GM21515 (cell line): ENCODE results near the gene SRL.

ENCODE experiments used
- ATAC-seq: cut with Tn5 transposase; IDR thresholded peaks from one replicate; pipeline ENCODE4 v1.9.1; 2021; ENCODE audit not compliant: unreplicated experiment

The SRL gene

DNA sequence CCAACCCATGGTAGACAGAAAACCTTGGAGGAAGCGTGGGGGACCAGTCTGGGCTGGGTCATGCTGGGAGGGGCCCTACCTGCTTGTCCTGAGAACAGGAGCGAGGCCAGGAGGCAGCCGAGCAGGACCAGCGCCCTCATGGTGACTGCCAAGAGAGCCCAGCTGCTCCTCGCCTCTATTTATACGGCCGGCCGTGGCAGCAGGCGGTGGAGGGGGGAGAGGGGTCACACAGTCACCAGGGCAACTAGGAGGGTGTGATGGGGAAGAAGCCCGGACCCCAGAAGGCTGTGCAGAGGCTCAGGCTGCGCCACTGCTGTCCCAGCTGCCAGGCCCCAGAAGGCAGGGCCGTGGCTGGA, at the start of gene SRL:
SRL (minus strand) TSS at position 153 of the 356 bp plus-strand sequence; CDS start at position 140, 13 bp downstream.
- ATAC-seq = no peak

DNA sequence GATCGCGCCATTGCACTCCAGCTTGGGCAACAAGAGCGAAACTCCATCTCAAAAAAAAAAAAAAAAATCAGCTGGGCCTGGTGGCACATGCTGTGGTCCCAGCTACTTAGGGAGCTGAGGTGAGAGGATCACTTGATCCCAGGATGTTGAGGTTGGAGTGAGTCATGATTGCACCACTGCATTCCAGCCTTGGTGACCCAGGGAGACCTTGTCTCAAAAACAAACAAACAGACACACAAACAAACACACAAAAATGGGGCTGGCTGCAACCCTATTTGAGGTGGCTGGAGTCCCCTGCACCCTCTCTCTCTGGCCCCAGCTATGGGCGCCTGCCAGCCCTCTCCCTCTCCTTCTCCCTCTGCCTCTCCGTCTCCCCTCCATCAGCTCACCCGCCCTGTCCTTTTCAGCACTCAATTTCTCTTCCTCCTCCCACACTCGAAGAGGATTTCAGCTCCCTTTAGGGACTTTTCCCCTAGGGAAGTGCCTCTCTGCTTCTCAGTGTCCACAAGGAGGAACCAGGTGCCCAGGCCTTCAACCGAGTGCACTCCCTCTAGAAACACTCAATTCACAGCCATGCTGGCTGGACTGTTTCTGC, 48.5 kb upstream of the SRL start:
- no peak for ATAC-seq

DNA sequence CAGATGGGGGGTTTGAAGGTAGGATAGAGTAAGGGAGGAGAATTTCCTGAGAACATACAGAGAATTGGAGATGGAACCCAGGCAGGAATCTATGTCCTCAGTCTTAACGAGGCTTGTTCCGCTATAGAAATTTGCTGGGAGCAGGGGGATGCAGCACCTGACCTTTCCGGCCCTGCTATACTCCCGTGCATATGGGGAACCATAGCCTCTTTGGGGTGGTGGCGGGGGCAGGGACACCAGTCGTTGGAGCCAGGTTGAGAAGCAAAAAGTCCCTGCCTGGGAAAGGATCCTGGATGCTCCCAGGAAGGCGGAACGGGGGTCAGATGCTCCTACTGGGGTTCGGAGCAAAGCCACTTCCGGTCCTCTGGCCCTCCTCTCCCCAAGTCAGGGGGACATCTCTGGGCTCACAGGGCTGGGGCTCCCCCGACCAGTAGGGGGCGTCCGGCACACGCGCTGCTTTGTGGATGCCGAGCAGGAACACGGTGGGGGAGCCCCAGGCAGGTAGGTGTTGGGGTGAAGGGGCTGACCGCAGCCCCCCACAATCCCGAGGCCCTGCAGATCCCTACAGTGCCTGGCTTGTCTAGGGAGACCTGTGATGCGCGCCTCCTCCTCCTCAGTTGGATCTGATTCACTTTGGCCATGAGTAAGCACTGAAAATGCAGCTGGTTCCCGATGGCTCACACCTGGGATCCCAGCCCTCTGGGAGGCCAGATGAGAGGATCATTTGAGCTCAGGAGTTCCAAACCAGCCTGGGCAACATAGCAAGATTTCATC, 46.5 kb upstream of the SRL start:
- ATAC-seq = peak; percentile 78

DNA sequence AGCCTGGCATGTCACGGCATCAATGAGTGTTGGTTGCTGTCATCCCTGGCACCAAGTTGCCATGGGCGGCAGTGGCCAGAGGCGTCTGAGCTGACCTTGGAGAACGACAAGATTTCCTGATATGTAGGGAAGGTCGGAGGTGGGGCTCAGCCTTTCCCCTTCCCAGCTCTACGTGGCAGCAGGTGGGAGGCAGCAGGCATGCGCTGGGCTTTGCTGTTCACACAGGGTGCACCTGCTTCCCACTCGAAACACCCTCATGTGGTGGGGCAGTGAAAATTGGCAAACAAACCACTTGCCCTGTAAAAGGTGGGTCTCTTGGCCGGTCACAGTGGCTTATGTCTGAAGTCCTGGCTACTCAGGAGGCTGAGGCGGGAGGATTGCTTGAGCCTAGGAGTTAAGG, 43.3 kb upstream of the SRL start:
- ATAC-seq = no peak

DNA sequence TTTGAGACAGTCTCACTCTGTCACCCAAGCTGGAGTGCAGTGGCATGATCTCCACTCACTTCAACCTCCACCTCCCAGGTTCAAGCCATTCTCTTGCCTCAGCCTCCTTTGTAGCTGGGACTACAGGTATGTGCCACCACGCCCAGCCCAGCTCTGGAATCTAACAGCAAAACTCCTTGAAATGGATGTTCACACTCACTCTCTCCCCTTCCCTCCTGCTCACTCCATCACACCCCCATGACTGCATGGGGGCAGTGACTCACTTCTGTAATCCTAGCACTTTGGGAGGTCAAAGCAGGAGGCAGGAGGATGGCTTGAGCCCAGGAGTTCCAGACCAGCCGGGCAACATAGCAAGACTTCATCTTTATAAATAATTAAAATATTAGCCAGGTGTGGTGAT, 42.1 kb upstream of the SRL start:
- no peak for ATAC-seq

DNA sequence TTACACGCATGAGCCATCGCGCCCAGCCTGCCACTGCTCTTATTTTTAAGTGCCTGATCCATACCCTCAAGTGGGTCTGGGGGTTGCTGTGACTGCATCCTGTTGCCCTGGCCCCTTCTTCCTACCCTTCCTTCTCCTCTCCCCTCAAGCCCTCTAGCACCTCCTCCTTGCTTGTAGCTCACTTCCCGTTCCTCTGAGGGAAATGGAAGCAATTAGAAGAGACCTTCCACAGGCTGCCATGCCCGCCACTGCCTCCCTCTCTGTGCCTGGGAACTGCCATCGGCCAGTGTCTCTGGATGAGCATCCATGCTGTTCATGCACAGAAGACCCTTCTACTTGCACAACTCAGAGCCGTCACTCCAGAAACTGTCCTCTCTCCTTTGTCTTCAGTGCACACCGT, 41.6 kb upstream of the SRL start:
- ATAC-seq = no peak

DNA sequence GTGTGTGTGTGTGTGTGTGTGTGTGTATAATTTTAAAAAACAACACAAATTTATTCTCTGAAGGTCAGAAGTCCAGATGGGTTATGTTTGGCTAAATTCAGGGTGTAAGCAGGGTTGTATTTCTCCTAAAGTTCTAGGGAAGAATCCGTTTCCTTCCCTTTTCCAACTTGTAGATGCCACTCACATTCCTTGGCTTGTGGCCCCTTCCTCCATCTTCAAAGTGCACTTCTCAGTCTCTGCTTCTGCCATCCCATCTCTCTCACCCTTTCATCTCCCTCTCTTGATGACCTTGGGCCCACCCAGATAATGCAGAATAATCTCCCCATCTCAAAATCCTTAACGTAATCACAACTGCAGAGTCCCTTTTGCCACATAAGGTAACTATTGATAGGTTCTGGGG, 38.7 kb upstream of the SRL start:
- ATAC-seq = no peak

DNA sequence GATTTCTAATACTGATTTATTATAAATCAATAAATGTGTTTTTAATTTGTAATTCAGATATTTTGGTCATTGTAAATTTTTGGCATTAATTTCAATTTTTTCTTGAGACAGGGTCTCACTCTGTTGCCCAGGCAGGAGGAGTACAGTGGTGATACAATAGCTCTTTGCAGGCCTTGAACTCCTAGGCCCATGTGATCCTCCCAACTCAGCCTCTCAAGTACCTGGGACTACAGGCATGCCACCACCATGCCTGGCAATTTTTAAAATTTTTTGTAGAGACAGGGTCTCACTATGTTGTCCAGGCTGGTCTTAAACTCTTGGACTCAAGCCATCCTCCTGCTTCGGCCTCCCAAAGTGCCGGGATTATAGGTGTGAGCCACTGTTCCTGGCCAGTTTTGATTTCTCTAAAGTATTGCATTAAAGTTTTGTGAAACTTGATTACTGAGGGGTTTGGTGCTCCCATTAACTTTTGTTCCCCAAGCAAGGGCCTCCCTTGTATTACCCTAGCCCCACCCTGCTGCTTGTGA, 36.2 kb upstream of the SRL start:
- ATAC-seq = no peak

DNA sequence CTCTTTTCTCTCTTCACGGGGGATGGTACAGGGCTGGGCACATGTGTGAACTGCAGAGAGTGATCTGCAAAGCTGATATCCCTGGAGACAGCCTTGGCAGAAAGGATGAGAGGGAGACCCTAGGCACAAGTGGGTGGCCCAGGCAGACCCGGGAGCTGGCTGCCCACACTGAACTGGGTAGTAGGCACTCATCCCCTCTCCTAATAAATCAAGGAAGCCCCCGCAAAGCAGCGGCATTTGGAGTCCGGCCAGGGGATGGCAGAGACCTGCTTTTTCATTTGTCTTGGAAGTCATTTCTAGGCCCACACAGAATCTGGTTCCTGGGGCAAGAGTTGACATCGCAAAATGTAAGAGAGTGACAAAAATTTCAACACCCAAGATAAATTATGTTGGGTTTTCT, 34.0 kb upstream of the SRL start:
- ATAC-seq = no peak

DNA sequence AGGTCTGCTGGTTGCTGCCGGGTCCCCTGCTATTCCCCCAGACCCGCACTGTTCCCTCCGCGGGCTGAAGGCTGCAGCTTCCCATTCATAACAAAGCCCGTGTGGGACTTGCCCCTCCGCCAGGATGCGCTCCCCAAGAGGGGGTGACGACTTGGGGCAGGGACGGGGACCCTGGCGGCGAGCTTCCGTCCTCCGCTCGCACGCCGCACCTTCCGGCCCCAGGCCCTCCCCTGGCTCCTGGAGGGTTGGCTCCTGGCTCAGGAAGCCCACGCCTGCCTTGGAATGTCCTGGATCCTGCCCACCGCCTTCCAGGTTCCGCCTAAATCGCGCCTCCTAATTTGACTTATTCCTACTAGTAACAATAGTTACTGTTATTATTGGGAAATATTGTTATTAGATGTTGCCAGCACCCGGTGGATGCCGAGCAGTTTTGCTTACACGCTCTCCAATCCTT, 32.0 kb upstream of the SRL start:
- ATAC-seq = no peak

DNA sequence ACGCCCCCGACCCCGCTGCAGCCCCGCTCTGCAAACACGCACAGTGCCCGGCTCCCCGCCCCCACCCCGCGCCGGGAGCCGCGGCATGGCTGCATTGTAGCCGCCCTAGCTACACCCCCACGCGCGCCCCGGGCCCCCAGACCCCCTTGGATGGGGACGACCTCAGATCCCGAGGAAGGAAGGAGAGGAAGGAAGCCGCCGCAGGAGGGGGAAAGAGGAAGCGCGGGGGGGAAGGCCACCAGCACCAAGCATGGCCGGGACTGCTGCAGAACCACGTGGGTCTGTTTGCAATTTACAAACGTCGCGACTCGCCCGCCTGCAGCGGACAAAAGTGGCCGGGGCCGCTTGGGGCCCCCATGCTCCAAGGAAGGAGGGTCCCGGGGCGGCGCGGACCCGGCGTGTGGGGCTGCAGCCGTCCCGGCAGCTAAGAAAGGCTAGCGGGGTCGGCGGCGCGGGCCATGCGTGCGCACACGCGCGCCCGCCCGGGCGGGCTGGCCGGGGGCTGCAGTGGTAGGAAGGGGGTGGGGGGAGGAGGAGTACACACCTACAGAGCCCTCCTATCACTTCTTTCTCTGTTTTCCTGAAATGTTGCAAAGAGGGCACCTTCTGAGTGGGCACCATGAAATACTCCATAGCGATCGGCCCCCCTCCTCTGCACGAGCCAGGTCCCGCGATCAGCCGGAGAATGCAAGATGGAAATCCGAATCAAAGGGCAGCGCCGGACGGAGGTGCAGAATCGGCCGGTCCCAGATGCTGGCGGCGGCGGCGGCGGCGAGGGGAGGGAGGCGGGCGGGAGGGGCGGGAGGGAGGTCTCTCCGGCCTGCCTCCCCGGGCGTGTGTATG, 30.5 kb upstream of the SRL start:
- ATAC-seq = peak; percentile 18

DNA sequence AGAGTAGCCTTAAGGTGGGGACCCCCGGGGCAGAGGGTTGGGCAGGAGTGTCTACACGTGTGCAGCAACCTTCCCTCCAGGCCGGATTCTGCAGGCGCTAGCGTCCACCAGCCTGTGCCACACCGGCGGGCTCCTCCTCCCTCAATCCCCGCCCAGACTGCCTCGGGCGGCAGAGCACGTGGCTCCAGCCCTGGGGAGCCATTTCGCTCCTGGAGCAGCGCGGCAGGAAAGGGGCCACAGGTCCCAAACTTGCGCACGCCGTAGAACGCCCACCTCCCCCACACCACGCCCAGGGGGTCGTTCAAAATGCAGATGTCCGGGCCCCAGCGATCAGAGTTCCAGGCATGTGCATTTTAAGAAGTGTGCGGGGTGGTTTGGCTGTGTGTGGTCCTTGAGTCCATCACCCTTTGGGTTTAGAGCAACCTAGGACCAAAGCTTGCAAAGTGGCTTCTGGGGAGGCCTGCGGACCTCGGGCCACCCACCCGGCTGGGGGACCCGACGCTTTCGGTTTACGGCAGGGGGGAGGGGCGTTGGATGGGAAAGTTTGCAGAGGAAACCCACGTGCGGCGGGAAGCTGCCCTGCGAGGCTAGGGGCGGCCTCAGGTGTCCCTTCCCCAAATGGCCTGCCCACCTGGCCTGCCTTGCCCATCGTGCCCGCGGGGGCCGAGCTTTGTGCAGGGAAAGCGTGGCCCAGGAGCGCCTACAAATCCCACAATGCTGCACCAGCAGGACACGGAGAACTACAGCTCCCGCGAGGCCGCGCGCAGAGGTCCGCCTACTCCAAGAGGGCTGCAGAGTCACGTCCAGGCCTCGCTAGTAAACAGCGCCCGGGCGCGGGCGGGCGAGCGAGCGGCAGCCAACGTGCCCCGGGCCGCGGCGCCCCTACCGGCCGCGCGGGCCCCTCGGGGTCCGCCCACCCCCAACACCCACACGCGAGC, 29.6 kb upstream of the SRL start:
- peak; percentile 51 for ATAC-seq

DNA sequence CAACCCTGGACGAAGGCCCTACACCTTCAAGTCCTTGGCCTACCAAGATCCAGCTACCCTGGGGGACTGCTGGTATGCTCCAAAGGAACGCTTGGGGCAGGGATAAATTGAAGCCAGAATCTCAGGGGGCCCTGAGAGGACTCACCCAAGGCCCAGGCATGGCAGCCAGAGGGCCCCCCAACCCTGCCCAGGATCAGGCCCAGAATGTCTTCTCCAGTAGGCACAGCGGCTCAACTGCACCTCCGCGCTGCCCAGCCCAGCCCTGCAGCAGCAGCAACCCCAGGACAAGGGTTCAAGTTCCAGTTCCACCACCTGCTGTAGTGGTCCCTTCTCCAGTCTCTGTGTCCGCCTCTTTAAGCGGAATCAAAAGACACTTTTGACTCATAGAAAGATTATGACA, 28.7 kb upstream of the SRL start:
- ATAC-seq = no peak

DNA sequence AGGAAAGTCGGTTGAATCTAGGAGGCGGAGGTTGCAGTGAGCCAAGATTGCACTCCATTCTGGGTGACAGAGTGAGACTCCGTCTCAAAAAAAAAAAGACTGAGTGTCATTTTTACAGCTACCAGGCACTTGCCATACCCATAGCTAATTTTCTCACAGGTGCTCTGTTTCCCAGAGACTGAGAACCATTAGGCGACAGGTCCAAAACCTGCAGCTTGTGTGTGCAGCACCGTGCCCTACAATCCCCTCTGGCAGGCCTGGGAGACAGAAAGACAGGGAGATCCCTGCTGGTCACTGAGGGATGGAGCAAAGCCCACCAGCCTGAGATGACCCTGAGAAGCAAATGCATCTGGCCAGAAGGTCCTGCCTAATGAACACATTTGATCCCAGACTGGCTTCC, 28.2 kb upstream of the SRL start:
- no peak for ATAC-seq

DNA sequence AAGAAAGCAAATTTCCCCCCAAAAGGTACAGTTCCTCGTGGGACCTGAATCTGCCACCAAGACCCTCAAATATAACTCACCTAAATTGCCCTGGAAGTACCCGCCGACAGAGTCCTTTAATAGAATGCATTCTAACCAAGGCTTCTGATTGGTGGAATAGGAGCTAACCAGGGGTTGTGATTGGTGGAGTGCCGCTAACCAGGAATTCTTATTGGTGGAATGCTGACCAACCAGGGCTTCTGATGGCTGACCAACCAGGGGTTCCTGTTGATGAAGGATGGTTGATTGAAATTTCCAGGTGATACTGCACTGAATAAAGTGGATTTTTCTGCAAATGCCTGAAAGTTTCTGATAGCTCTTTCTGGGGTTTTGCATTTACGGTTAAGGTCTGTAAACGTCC, 24.5 kb upstream of the SRL start:
- no peak for ATAC-seq

DNA sequence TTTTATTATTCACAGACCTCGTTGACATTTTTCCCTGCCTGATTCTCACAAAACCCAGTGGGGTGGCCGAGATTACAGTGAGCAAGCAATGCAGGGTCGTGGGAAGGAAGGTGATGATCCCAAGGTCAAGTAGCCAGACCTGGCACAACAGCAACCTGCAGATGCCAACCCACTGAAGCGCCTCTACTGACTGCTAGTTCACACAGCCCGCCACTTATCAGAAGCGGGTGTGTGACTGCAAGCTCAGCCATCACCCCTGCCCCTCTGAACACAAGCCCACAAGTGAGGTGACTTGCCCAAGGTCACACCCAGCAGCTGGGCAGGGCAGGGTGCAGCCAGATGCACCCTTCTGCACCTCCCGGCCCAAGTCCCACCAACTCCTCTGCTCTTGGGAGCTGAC, 23.8 kb upstream of the SRL start:
- ATAC-seq = no peak

DNA sequence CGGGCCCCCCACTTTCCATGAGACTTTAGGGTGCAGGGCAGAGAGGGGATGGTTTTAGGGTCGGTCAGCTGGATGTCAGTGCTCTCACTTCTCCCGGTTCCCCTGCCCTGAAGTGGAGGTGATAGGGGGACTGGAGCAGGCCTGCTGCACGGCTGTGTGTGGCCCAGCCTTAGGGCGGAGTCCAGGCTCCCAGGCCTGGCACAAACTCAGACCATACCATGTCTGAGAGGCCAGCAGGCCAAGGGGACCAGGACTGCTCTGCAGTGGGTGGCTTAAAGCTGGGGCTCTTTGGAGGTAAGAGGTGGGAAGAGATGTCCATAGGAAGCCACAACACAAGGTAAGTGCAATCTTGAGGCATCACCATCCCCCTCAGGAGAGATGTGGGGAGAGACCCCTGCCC, 22.7 kb upstream of the SRL start:
- ATAC-seq = no peak

DNA sequence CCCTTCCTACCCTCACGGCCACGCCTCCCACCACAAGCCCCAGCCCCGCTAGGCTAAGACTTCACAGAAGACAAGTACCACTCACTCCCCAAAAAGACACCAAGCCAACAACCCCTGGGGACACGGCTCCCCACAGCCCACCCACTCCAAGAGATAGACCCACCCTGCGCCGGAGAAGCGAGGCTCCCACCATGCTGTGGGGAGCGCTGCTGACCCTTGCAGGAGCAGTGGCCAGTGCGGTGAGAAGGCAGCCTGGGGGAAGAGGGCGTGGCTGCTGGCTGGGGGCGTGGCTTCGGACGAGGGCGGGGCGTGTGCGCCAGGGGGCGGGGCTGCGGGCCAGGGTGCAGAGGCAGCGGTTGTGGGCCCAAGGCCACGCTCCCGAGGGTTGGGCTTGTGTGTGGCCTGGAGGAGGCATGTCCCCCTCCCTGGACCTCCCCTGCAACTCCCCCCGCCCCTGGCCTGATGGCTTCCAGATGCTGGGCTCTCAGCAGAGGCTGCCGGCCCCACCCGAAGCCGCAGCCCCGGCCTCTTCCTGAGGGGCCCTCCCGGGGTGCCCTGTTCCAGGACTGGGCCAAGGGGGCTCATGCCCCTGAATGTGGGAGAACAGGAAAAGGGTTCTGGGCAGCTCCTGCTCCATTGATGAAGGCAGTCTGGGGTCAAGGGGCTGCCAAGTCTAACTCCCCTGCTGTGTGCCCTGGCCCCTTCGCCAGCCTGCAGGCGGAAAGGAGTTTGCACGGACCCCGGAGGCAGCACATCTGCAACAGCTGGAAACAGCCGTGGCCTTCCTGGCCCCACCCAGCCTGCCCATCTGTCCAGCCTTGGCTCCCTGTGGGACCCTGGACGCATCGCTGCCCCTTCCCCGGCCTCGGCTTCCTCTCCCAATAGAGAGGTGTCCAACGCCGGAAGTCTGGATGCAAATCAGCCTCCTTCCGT, 21.9 kb upstream of the SRL start:
- ATAC-seq = no peak

DNA sequence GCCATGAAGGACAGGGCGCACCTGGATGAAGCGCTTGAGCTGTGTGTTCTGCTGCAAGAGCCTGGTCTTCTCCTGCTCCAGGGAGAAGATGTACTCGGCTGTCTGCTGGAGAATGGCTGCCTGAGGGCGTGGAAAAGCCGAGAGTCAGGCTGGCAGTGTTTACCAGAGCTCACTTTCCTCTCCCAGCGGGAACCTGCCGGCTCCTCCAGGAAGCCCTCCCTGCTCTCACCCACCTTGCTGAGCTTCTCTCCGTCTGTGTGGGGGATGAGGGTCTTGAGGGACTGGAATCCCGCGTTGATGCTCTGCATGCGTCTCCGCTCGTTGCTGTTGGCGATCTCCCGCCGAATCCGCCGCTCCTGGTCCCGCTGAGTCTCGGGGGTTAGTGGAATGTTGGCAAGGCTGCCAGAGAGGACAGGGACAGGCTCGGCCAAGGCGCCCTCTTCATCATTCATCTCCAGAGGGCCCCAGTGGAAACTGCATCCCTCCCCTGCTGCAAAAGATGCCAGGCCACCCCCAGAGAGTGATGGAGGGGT, 20.5 kb upstream of the SRL start:
- ATAC-seq = no peak
